Endometrial microvascular endothelial cells (primary cell): Measurements from ENCODE around the gene ZNHIT1. TPM values are rescaled to one million over a fixed set of nuclear protein-coding genes. Genes with fewer than 3 reads are reported as not detected.

Experiments used
- in situ Hi-C: cut with HindIII; loops from 2 replicates; pipeline ENCODE4 v1.10.0; 2017; ENCODE audit warnings: low sequenced_read_pairs, low pct_unique_long_range_greater_than_20kb; ENCODE audit errors: inconsistent ontology term
- total RNA-seq: library from RNA; depleted of rRNA; stranded (reverse); fragments of >200 nt; gene quantifications from one replicate; pipeline ENCODE4 v1.2.3, GENCODE V29; 2015; ENCODE audit errors: inconsistent ontology term

ZNHIT1 gene
- total RNA-seq, 1 donor from 2014 or later, result 185 TPM

- in situ Hi-C loops, result no loop called here
Measured at GRCh38 chr7:101211501-101211900, 6.5 kb upstream of the ZNHIT1 start.

GRCh38 chr7:101212014-101212413 is 6.0 kb upstream of the ZNHIT1 start:
- in situ Hi-C loops, result no loop called here

- in situ Hi-C loops, result no loop called here
Measured at GRCh38 chr7:101216001-101216859, 1.7 kb upstream of the ZNHIT1 start.

- in situ Hi-C loops, result no loop called here
Measured at GRCh38 chr7:101216860-101217387, 1.0 kb upstream of the ZNHIT1 start.

DNA sequence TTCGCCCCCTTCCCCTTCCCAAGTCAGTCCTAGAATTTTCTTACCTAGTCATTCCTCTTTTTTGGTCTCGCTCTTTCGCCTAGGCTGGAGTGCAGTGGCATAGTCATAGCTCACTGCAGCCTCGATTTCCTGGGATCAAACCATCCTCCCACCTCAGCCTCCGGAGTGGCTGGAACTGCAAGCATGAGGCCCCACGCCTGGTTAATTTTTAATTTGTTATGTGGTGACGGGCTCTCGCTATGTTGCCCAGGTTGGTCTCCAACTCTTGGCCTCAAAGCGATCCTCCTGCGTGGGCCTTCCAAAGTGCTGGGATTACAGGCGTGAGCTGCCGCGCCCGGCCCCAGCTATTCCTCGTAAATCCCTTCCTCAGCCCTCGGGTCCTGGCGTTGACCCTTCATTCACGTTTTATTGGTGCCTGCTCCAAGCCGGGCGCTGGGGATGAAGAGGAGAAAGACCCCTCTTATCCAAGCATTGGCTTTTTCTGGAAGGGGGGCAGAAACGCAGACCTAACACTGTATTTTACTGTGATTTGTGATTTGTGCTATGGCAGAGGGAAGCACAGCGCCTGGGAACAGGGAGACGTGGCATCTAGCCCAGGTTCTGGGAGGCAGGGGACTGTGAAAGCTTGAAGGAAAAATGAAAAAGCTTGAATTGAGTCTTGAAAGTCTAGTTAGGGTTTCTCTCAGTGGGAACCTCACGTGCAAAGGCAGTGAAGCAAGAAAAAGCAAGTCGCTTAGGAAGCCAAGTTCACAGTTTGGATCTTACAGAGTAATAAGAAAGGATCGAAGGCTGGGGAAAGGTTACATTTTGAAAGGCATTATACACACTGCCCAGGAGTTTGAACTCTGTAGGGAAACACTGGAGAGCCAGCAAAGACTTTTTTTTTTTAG is 516 bp downstream of the ZNHIT1 start:
- in situ Hi-C loops, result no loop called here

GRCh38 chr7:101220295-101220694 is 2.3 kb downstream of the ZNHIT1 start:
- in situ Hi-C loops, result no loop called here

DNA sequence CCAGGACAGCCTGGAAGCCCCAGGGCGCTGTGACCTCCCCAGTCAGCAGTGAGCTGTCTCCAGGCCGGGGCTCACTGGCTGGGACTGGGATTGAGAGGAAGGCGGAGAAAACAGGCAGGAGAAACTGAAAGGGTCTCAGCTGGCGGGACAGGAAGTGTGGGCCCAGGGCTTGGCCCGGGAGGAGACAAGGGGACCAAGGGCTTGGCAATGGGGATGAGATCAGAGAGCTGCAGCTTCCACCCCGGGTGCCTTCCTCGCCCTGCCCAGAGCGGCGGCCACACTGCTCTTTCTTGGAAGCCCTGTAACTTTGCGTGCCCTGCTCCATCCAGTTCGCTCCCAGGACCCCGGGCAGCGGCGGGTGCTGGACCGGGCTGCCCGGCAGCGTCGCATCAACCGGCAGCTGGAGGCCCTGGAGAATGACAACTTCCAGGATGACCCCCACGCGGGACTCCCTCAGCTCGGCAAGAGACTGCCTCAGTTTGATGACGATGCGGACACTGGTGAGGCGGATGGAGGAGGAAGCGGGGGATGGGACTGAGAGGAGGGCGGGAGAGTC is 4.4 kb downstream of the ZNHIT1 start:
- in situ Hi-C loops, result no loop called here

GRCh38 chr7:101223528-101223927 is 5.6 kb downstream of the ZNHIT1 start:
- in situ Hi-C loops, result no loop called here

- in situ Hi-C loops, result no loop called here
Measured at GRCh38 chr7:101225650-101226049, 7.7 kb downstream of the ZNHIT1 start.

- in situ Hi-C loops, result no loop called here
Measured at GRCh38 chr7:101226721-101227120, 8.8 kb downstream of the ZNHIT1 start.

- in situ Hi-C loops, result no loop called here
Measured at GRCh38 chr7:101231644-101232043, 13.7 kb downstream of the ZNHIT1 start.

- in situ Hi-C loops, result no loop called here
Measured at GRCh38 chr7:101232141-101232850, 14.3 kb downstream of the ZNHIT1 start.

- in situ Hi-C loops, result no loop called here
Measured at GRCh38 chr7:101233907-101234547, 16.1 kb downstream of the ZNHIT1 start.

DNA sequence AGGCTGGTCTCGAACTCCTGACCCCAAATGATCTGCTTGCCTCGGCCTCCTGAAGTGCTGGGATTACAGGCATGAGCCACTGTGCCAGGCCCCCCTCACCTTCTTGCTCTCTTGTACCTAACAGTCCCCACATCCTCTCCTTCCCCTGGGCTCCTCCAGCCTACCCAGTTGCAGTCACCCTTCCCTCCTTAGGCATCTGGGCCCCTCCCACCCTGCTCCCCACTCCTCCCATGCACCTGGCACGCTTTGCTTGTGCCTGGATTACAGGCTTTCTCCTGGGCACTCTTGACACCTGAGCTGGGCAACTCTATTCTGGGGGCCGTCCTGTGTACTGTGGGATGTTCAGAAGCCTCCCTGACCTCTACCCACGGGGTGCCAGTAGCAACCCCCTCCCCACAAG is 16.7 kb downstream of the ZNHIT1 start:
- in situ Hi-C loops, result no loop called here

DNA sequence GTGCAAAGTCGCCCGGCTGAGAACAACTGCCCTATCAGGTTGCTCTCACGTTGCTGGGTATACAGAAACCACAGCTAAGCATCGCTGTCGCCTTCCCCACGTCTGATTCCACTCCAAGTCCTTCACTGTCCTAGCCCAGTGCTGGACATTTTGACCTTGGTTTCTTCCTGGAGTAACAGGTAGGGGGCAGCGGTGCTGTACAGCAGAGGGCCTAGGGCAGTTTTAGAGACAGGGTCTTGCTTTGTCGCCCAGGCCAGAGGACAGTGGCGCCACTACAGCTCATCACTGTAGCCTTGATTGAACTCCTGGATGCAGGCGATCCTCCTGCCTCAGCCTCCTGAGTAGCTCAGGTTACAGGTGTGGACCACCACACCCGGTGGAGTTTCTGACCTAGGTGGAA is 17.1 kb downstream of the ZNHIT1 start:
- in situ Hi-C loops, result no loop called here

DNA sequence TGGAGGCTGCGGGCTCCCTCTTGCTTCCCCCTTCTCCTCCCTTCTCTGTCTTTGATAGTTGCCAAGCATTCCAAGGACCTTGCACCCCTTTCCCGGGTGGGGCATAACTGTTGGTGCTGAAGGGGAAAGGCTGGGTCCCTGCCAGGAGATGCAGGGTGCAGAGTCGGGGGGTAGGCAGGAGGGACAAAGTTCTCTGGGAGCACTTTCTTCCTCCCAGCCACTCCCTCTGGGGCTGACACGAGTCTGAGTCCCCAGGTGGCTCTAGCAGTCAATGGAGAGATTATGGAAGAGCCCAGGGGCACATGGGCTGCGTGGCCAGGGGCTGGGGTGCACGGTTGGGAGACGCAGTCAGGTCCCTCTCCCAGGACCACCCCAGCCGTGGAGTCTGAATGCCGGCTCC is 17.6 kb downstream of the ZNHIT1 start:
- in situ Hi-C loops, result no loop called here

DNA sequence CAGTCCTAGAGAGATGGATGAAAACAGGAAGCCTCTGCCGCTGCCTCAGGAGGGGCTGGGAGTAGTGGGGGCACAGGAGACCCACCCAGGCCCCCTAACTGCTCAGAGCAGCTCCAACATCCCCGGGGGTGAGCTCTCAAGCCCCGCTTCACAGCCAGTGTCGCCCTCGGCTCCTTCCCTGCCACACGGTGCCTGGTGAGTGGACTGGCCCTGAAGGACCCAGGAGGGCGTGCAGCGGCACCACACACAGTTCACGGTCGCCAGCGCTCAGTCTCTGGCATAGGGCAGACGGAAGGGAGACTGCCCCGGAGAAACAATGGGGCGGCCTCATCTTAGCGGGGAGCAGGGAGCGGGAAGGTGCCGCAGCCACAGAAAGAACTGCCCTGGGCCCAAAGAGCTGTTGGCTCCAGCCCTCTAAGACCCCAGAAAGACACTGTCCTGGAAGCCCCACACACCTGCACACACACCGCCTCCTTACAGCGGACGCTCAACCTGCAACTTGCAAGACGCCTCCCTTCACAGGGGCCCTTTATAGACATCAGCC is 18.4 kb downstream of the ZNHIT1 start:
- in situ Hi-C loops, result no loop called here
